Measurements from ENCODE around the gene PHLDB3.
"Not testable (repeated sequence)": the region's sequence is repeated elsewhere in the genome, so short reads cannot be mapped to it uniquely, and the experiment has no call there.

PHLDB3 gene

GRCh38 chr19:43504426-43505185, at the start of gene PHLDB3:
Gene PHLDB3, minus strand, starts transcription at chr19:43504746. Its CDS starts 628 bp downstream, at chr19:43504118.
- peak in 12 of 56 donors; percentile 6 to 69 (median 42) for DNase-seq

- DNase-seq = no peak
Measured at GRCh38 chr19:43553656-43554055, 49.1 kb upstream of the PHLDB3 start.

GRCh38 chr19:43552616-43553015, 48.1 kb upstream of the PHLDB3 start:
- no peak for DNase-seq

- no peak for DNase-seq
Measured at GRCh38 chr19:43552198-43552450, 47.6 kb upstream of the PHLDB3 start.

GRCh38 chr19:43551399-43552197, 47.1 kb upstream of the PHLDB3 start:
- no peak for DNase-seq

- DNase-seq = no peak
Measured at GRCh38 chr19:43548706-43549105, 44.2 kb upstream of the PHLDB3 start.

- DNase-seq = not testable (repeated sequence)
Measured at GRCh38 chr19:43547926-43548325, 43.4 kb upstream of the PHLDB3 start.

- no peak for DNase-seq
Measured at GRCh38 chr19:43546581-43546980, 42.0 kb upstream of the PHLDB3 start.

GRCh38 chr19:43545981-43546380, 41.4 kb upstream of the PHLDB3 start:
- DNase-seq = peak in 15 of 56 donors; percentile 2 to 32 (median 11)

- DNase-seq = no peak
Measured at GRCh38 chr19:43545276-43545675, 40.7 kb upstream of the PHLDB3 start.

- DNase-seq = no peak
Measured at GRCh38 chr19:43544077-43544476, 39.5 kb upstream of the PHLDB3 start.

GRCh38 chr19:43541920-43542650, 37.5 kb upstream of the PHLDB3 start:
- DNase-seq = no peak

- DNase-seq = no peak
Measured at GRCh38 chr19:43540381-43540780, 35.8 kb upstream of the PHLDB3 start.

GRCh38 chr19:43538922-43539321, 34.4 kb upstream of the PHLDB3 start:
- no peak for DNase-seq

GRCh38 chr19:43534816-43535761, 30.5 kb upstream of the PHLDB3 start:
- DNase-seq = peak in 47 of 56 donors; percentile 5 to 69 (median 38)

GRCh38 chr19:43534305-43534815, 29.8 kb upstream of the PHLDB3 start:
- peak in 1 of 56 donors; percentile 13 for DNase-seq

GRCh38 chr19:43533546-43534304, 29.2 kb upstream of the PHLDB3 start:
- DNase-seq = peak; percentile 44 to 96 (median 88)

GRCh38 chr19:43532962-43533545, 28.5 kb upstream of the PHLDB3 start, which contains the start of gene ZNF575:
Gene ZNF575, plus strand, starts transcription at chr19:43533188. Its CDS starts 1,235 bp downstream, at chr19:43534423.
- peak; percentile 70 to 97 (median 91) for DNase-seq

- DNase-seq = peak in 25 of 56 donors; percentile 43 to 86 (median 73)
Measured at GRCh38 chr19:43532571-43532961, 28.0 kb upstream of the PHLDB3 start.

Data from nucleus accumbens (tissue), 56 donors.